ENCODE measurements around the gene PER2.

Gene PER2

GRCh38 chr2:238306672-238306998 lies 18.2 kb upstream of the PER2 start:
- DNase-seq: no peak

GRCh38 chr2:238305965-238306671 lies 17.7 kb upstream of the PER2 start:
- DNase-seq: no peak

- no peak for DNase-seq
Observed at GRCh38 chr2:238305092-238305862, 16.9 kb upstream of the PER2 start.

GRCh38 chr2:238304116-238304515 lies 15.7 kb upstream of the PER2 start:
- no peak for DNase-seq

GRCh38 chr2:238302751-238303150 lies 14.3 kb upstream of the PER2 start:
- no peak for DNase-seq

- DNase-seq: no peak
Observed at GRCh38 chr2:238302087-238302486, 13.7 kb upstream of the PER2 start.

GRCh38 chr2:238299803-238300202 lies 11.4 kb upstream of the PER2 start:
- DNase-seq: no peak

GRCh38 chr2:238296638-238297457 lies 8.4 kb upstream of the PER2 start:
- DNase-seq: no peak

- no peak for DNase-seq
Observed at GRCh38 chr2:238295144-238296112, 7.0 kb upstream of the PER2 start.

- no peak for DNase-seq
Observed at GRCh38 chr2:238294393-238295143, 6.2 kb upstream of the PER2 start.

- no peak for DNase-seq
Observed at GRCh38 chr2:238294046-238294392, 5.6 kb upstream of the PER2 start.

- no peak for DNase-seq
Observed at GRCh38 chr2:238291550-238292281, 3.3 kb upstream of the PER2 start.

GRCh38 chr2:238290715-238291549 lies 2.5 kb upstream of the PER2 start:
- no peak for DNase-seq

GRCh38 chr2:238290091-238290509 lies 1.7 kb upstream of the PER2 start:
- DNase-seq: peak; percentile 26 to 41

GRCh38 chr2:238289574-238289973 lies 1.2 kb upstream of the PER2 start:
- DNase-seq: peak in 1 of 2 experiments; percentile 36

- DNase-seq: peak; percentile 98
Observed at GRCh38 chr2:238288650-238289573, 502 bp upstream of the PER2 start.

GRCh38 chr2:238286987-238287736 lies 1.2 kb downstream of the PER2 start:
- DNase-seq: peak; percentile 59 to 68

- DNase-seq: no peak
Observed at GRCh38 chr2:238286551-238286950, 1.9 kb downstream of the PER2 start.
